HG03342 (cell line): ENCODE measurements around the gene KCTD20.
"Not testable (repeated sequence)": the region's sequence is repeated elsewhere in the genome, so short reads cannot be mapped to it uniquely, and the experiment has no call there.

ENCODE experiments used
- ATAC-seq: cut with Tn5 transposase; IDR thresholded peaks from one replicate; pipeline ENCODE4 v1.9.1; 2021; ENCODE audit warnings: mild to moderate bottlenecking, moderate library complexity; ENCODE audit not compliant: unreplicated experiment

The KCTD20 gene

GRCh38 chr6:36443471-36444428, 950 bp downstream of the KCTD20 start:
- ATAC-seq = no peak

- ATAC-seq = no peak
Measured at GRCh38 chr6:36444470-36444869, 1.7 kb downstream of the KCTD20 start.

GRCh38 chr6:36445621-36446020, 2.8 kb downstream of the KCTD20 start:
- ATAC-seq = no peak

- ATAC-seq = not testable (repeated sequence)
Measured at GRCh38 chr6:36449173-36449572, 6.4 kb downstream of the KCTD20 start.

- not testable (repeated sequence) for ATAC-seq
Measured at GRCh38 chr6:36452897-36453296, 10.1 kb downstream of the KCTD20 start.

- ATAC-seq = no peak
Measured at GRCh38 chr6:36455486-36456027, 12.8 kb downstream of the KCTD20 start.

- no peak for ATAC-seq
Measured at GRCh38 chr6:36459501-36459900, 16.7 kb downstream of the KCTD20 start.

- ATAC-seq = no peak
Measured at GRCh38 chr6:36460916-36461315, 18.1 kb downstream of the KCTD20 start.

- ATAC-seq = no peak
Measured at GRCh38 chr6:36461646-36462045, 18.8 kb downstream of the KCTD20 start.

- ATAC-seq = no peak
Measured at GRCh38 chr6:36463676-36464075, 20.9 kb downstream of the KCTD20 start.

GRCh38 chr6:36464233-36464632, 21.4 kb downstream of the KCTD20 start:
- ATAC-seq = no peak

GRCh38 chr6:36467625-36468024, 24.8 kb downstream of the KCTD20 start:
- no peak for ATAC-seq

GRCh38 chr6:36469148-36469661, 26.4 kb downstream of the KCTD20 start:
- ATAC-seq = no peak

GRCh38 chr6:36469946-36470345, 27.1 kb downstream of the KCTD20 start:
- no peak for ATAC-seq

- no peak for ATAC-seq
Measured at GRCh38 chr6:36478051-36478526, 35.3 kb downstream of the KCTD20 start.

GRCh38 chr6:36479256-36479655, 36.5 kb downstream of the KCTD20 start:
- ATAC-seq = no peak

- not testable (repeated sequence) for ATAC-seq
Measured at GRCh38 chr6:36483326-36483725, 40.5 kb downstream of the KCTD20 start.

GRCh38 chr6:36484736-36485135, 41.9 kb downstream of the KCTD20 start:
- no peak for ATAC-seq

GRCh38 chr6:36487698-36488097, 44.9 kb downstream of the KCTD20 start:
- ATAC-seq = no peak

- no peak for ATAC-seq
Measured at GRCh38 chr6:36488221-36488620, 45.4 kb downstream of the KCTD20 start.

- ATAC-seq = no peak
Measured at GRCh38 chr6:36489426-36489825, 46.6 kb downstream of the KCTD20 start.
